GM10266 (cell line): ENCODE data around the gene PIP5K1C.

Experiments
- DNase-seq: peaks from one replicate; pipeline ENCODE4 v3.0.0; 2012; ENCODE audit errors: extremely low spot score
- CTCF ChIP-seq: IDR thresholded peaks from 2 replicates; pipeline ENCODE4 v1.5.1; 2012; ENCODE audit warnings: mild to moderate bottlenecking, low read depth; ENCODE audit not compliant: control insufficient read depth, insufficient read depth; ENCODE audit errors: missing control alignments

The PIP5K1C gene

GRCh38 chr19:3730457-3730958 lies 30.2 kb upstream of the PIP5K1C start:
- no peak for TF ChIP-seq CTCF
- DNase-seq = no peak

GRCh38 chr19:3725640-3726310 lies 25.5 kb upstream of the PIP5K1C start:
- no peak for DNase-seq
- no peak for TF ChIP-seq CTCF

- DNase-seq = no peak
- no peak for TF ChIP-seq CTCF
Measured at GRCh38 chr19:3725121-3725520, 24.9 kb upstream of the PIP5K1C start.

GRCh38 chr19:3723883-3724282 lies 23.6 kb upstream of the PIP5K1C start:
- no peak for DNase-seq
- TF ChIP-seq CTCF = no peak

- DNase-seq = no peak
- TF ChIP-seq CTCF = no peak
Measured at GRCh38 chr19:3723110-3723488, 22.8 kb upstream of the PIP5K1C start.

- DNase-seq = no peak
- no peak for TF ChIP-seq CTCF
Measured at GRCh38 chr19:3722443-3723109, 22.3 kb upstream of the PIP5K1C start.

GRCh38 chr19:3721887-3722442 lies 21.7 kb upstream of the PIP5K1C start:
- DNase-seq = peak; percentile 32
- no peak for TF ChIP-seq CTCF
